Measurements from ENCODE around the gene LGALS16.

Gene LGALS16

DNA sequence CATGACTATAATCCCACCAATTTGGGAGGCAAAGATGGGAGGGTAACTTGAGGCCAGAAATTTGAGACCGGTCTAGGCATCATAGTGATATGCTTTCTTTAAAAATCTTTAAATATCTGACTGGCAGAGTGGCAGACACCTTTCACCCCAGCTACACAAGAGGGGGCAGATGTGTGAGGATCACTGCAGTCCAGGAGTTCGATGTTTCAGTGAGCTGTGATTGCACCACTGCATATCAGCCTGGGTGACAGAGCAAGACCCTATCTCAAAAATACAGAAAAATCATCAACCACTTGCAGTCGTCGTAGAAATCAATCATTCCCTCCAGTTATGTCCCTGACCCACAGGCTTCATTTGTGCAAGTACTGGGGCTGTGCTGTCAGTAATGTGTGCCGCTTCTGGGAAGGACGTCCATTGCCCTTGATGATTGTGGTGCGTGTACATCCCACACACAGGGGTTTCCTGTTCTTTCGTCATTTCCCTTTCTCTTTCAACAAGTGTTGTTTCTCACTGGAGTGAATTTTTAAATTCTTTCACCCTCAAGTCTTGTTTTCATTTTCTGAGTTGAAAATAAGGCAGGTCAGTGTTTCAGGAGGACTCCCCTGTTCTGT, 50.0 kb downstream of the LGALS16 start:
- H3K27me3 ChIP-seq (ENCODE audit: control insufficient read depth, insufficient read depth, low read length): no peaks in the 10 kb centered on the region
- H3K4me3 ChIP-seq (ENCODE audit: low read length): no peak overlapping the region
- H3K4me1 ChIP-seq (ENCODE audit: control insufficient read depth, insufficient read depth, low read length): no peaks in the 10 kb centered on the region
- H3K27ac ChIP-seq (ENCODE audit: low read depth, low read length): no peak overlapping the region
- no peak overlapping the region for H3K9ac ChIP-seq (ENCODE audit: low read length)
- H3K36me3 ChIP-seq (ENCODE audit: control insufficient read depth, insufficient read depth, low read length): no peaks in the 10 kb centered on the region

GRCh38 chr19:39708594-39708993, 52.9 kb downstream of the LGALS16 start:
- no peaks in the 10 kb centered on the region for H3K4me1 ChIP-seq (ENCODE audit: control insufficient read depth, insufficient read depth, low read length)
- no peaks in the 10 kb centered on the region for H3K36me3 ChIP-seq (ENCODE audit: control insufficient read depth, insufficient read depth, low read length)
- no peaks in the 10 kb centered on the region for H3K27me3 ChIP-seq (ENCODE audit: control insufficient read depth, insufficient read depth, low read length)
- no peak overlapping the region for H3K4me3 ChIP-seq (ENCODE audit: low read length)
- H3K27ac ChIP-seq (ENCODE audit: low read depth, low read length): no peak overlapping the region
- H3K9ac ChIP-seq (ENCODE audit: low read length): no peak overlapping the region

DNA sequence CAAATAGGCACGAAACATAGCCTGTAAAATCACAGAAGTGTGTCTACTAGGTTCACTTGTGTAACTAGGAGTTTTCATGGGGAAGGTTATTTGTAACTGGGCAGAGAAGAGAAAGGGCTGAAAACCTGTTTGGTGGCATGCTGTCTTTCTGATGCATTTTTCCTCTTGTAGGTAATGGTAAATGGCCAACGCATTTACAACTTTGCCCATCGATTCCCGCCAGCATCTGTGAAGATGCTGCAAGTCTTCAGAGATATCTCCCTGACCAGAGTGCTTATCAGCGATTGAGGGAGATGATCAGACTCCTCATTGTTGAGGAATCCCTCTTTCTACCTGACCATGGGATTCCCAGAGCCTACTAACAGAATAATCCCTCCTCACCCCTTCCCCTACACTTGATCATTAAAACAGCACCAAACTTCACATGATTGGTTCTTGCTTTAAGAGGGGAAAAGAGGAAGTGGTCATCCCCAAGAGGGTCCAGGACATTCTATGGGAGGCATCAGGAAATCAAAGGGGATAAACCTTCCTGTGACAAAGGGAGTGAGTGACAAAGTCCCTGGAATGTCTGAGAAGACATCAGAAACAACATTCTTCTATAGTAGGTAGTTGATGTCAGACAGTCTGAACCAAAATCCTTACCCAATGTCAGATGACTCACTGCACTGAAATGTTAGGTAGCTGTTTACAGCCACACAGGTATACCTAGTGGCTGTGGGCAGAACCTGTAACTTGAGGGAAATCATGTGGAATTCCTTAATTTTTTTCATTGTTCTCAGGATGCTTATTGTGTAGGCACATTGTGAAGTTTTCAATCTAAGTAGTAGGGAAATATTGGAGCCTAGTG, 53.5 kb downstream of the LGALS16 start:
- Histone ChIP-seq H3K4me1 (ENCODE audit: control insufficient read depth, insufficient read depth, low read length) (no peaks in the 10 kb centered on the region), H3K27ac (ENCODE audit: low read depth, low read length) (no peak overlapping the region), H3K36me3 (ENCODE audit: control insufficient read depth, insufficient read depth, low read length) (no peaks in the 10 kb centered on the region), H3K9ac (ENCODE audit: low read length) (no peak overlapping the region), H3K4me3 (ENCODE audit: low read length) (no peak overlapping the region), H3K27me3 (ENCODE audit: control insufficient read depth, insufficient read depth, low read length) (no peaks in the 10 kb centered on the region)
